ENCODE measurements around the gene PCNT. TPM values are rescaled to one million over a fixed set of nuclear protein-coding genes. Genes with fewer than 3 reads are reported as not detected.

PCNT gene
- total and polyA plus RNA-seq, 7 donors: 99.4 to 642 (median 248) TPM

- H3K36me3 ChIP-seq (ENCODE audit: insufficient read depth in 1 of 2, low read depth in 1 of 2): peaks cover 3 to 53% of the 10 kb centered on the region in 2 donors
- DNase-seq: no peak
Measured at GRCh38 chr21:46491553-46491952, 167.6 kb downstream of the PCNT start.

GRCh38 chr21:46492851-46493250 lies 168.9 kb downstream of the PCNT start:
- Histone ChIP-seq H3K36me3 (ENCODE audit: insufficient read depth in 1 of 2, low read depth in 1 of 2) (peaks cover 6 to 62% of the 10 kb centered on the region in 2 donors), H3K4me3 (no peak overlapping the region), H3K9me3 (no peaks in the 10 kb centered on the region), H3K27ac (no peak overlapping the region), H3K4me1 (no peaks in the 10 kb centered on the region), H3K27me3 (ENCODE audit: insufficient read depth in 3 of 3, low read length in 2 of 3) (no peaks in the 10 kb centered on the region)
- no peak for DNase-seq
- no peak for TF ChIP-seq CTCF (IDR thresholded peaks at IDR 0.05)
- intact Hi-C loops (cut with DNase I): loop anchor here in 1 of 2 donors (10.0 kb wide), 1 partner anchor 218 kb away; no protein-coding TSS in a partner anchor
- ATAC-seq: no peak
- WGBS, 3 donors: 85 to 97% (median 86%) methylated on average over 5 of the region's 5 CpGs

More at GRCh38 chr21:46491553-46491952, 167.6 kb downstream of the PCNT start:
- Histone ChIP-seq H3K27ac (no peak overlapping the region), H3K27me3 (ENCODE audit: insufficient read depth in 3 of 3, low read length in 2 of 3) (no peaks in the 10 kb centered on the region), H3K9me3 (no peaks in the 10 kb centered on the region), H3K4me1 (no peaks in the 10 kb centered on the region), H3K4me3 (no peak overlapping the region)
- 99 to 100% (median 100%) methylated on average over 3 of the region's 3 CpGs for WGBS, 3 donors
- no peak for ATAC-seq
- TF ChIP-seq CTCF (IDR thresholded peaks at IDR 0.05): no peak
- intact Hi-C loops (cut with DNase I): loop anchor here in 1 of 2 donors (10.0 kb wide), 1 partner anchor 217 kb away; no protein-coding TSS in a partner anchor

GRCh38 chr21:46493828-46494227 lies 169.9 kb downstream of the PCNT start:
- TF ChIP-seq CTCF (IDR thresholded peaks at IDR 0.05): no peak
- ATAC-seq: no peak
- intact Hi-C loops (cut with DNase I): loop anchor here in 1 of 2 donors (10.0 kb wide), 1 partner anchor 219 kb away; no protein-coding TSS in a partner anchor
- no peaks in the 10 kb centered on the region for H3K9me3 ChIP-seq
- DNase-seq: no peak
- H3K36me3 ChIP-seq (ENCODE audit: insufficient read depth in 1 of 2, low read depth in 1 of 2): peaks cover 8 to 70% of the 10 kb centered on the region in 2 donors
- H3K27me3 ChIP-seq (ENCODE audit: insufficient read depth in 3 of 3, low read length in 2 of 3): no peaks in the 10 kb centered on the region
- no peak overlapping the region for H3K4me3 ChIP-seq
- H3K27ac ChIP-seq: no peak overlapping the region
- no peaks in the 10 kb centered on the region for H3K4me1 ChIP-seq
- 96 to 98% (median 97%) methylated on average over 6 of the region's 6 CpGs for WGBS, 3 donors

Other genes starting within 250 kb of the PCNT start
- gene COL6A2, start 226.0 kb upstream of the PCNT start, total RNA-seq: 100 to 1,000 TPM in 2 of 4 donors, 10 to 100 TPM in 2; 56.2 to 122 (median 90.4) TPM
- gene COL6A2, start 226.0 kb upstream of the PCNT start, polyA plus RNA-seq: 10 to 100 TPM; 29.8 to 58.8 (median 47.1) TPM
- gene FTCD, start 168.6 kb upstream of the PCNT start, total RNA-seq: 1 to 10 TPM in 1 of 4 donors, under 1 TPM in 1, not detected in 2; 0.16 to 2.0 TPM
- gene FTCD, start 168.6 kb upstream of the PCNT start, polyA plus RNA-seq: under 1 TPM in 2 of 3 donors, not detected in 1; 0.03 to 0.09 TPM
- 1 to 10 TPM; 1.9 to 4.6 (median 3.2) TPM for gene SPATC1L, start 139.7 kb upstream of the PCNT start, total RNA-seq
- gene SPATC1L, start 139.7 kb upstream of the PCNT start, polyA plus RNA-seq: 1 to 10 TPM; 3.7 to 6.0 (median 4.6) TPM
- 10 to 100 TPM; 24.8 to 31.5 (median 30.4) TPM for gene LSS, start 95.4 kb upstream of the PCNT start, total RNA-seq
- 10 to 100 TPM; 10.7 to 19.3 (median 14.4) TPM for gene LSS, start 95.4 kb upstream of the PCNT start, polyA plus RNA-seq
- 100 to 1,000 TPM in 1 of 4 donors, 10 to 100 TPM in 3; 70.4 to 102 (median 89.7) TPM for gene MCM3AP, start 38.5 kb upstream of the PCNT start, total RNA-seq
- gene MCM3AP, start 38.5 kb upstream of the PCNT start, polyA plus RNA-seq: 100 to 1,000 TPM in 1 of 3 donors, 10 to 100 TPM in 2; 44.0 to 104 (median 49.6) TPM
- gene YBEY, start 37.8 kb upstream of the PCNT start, total RNA-seq: 10 to 100 TPM in 1 of 4 donors, 1 to 10 TPM in 3; 4.7 to 11.0 (median 7.1) TPM
- gene YBEY, start 37.8 kb upstream of the PCNT start, polyA plus RNA-seq: 10 to 100 TPM; 12.2 to 18.2 (median 14.8) TPM
- gene C21orf58, start 286 bp upstream of the PCNT start, total RNA-seq: 1 to 10 TPM in 3 of 4 donors, under 1 TPM in 1; 0.49 to 3.0 (median 1.1) TPM
- 1 to 10 TPM in 1 of 3 donors, under 1 TPM in 2; 0.38 to 2.3 (median 0.47) TPM for gene C21orf58, start 286 bp upstream of the PCNT start, polyA plus RNA-seq
- 10 to 100 TPM in 3 of 4 donors, 1 to 10 TPM in 1; 8.9 to 12.2 (median 11.7) TPM for gene DIP2A, start 134.7 kb downstream of the PCNT start, total RNA-seq
- gene DIP2A, start 134.7 kb downstream of the PCNT start, polyA plus RNA-seq: 10 to 100 TPM in 1 of 3 donors, 1 to 10 TPM in 2; 7.3 to 11.0 (median 9.2) TPM

Data from psoas muscle (tissue), 8 donors.